WTC11 (cell line): ENCODE measurements around the gene SIK2. TPM values are rescaled to one million over a fixed set of nuclear protein-coding genes. Genes with fewer than 3 reads are reported as not detected.

ENCODE experiments used
- ATAC-seq: fragments of 200-7000 bp; cut with Tn5 transposase; 2 replicates; pipeline ENCODE4 v1.10.0; 2021; ENCODE audit warnings: mild to moderate bottlenecking, moderate library complexity
- CTCF ChIA-PET: fragments of 300-600 bp; sonication (Branson Sonifier 250); formaldehyde crosslinking; loops from one replicate; lab custom pipeline; 2021; ENCODE audit warnings: antibody characterized with exemption; lab: Charles Lee
- POLR2A ChIA-PET: fragments of 350-600 bp; sonication (Branson Sonifier 250); formaldehyde crosslinking; loops from one replicate; lab custom pipeline; 2021; ENCODE audit warnings: antibody characterized with exemption; lab: Charles Lee
- DNase-seq: peaks from one replicate; pipeline ENCODE4 v3.0.0; 2021; ENCODE audit warnings: low spot score
- H3K27ac Mint-ChIP-seq: 2 replicates; pipeline ENCODE4 v1.8.0; 2021; ENCODE audit warnings: mixed read lengths
- H3K27me3 Mint-ChIP-seq: 2 replicates; pipeline ENCODE4 v1.8.0; 2021; ENCODE audit warnings: low read depth, mild to moderate bottlenecking, moderate library complexity, mixed read lengths
- H3K36me3 Mint-ChIP-seq: 2 replicates; pipeline ENCODE4 v1.8.0; 2021; ENCODE audit warnings: mixed read lengths
- H3K4me1 Mint-ChIP-seq: 2 replicates; pipeline ENCODE4 v1.8.0; 2022; ENCODE audit warnings: mixed read lengths
- H3K4me3 Mint-ChIP-seq: 2 replicates; pipeline ENCODE4 v1.8.0; 2021; ENCODE audit warnings: mild to moderate bottlenecking, moderate library complexity, mixed read lengths
- H3K9me3 Mint-ChIP-seq: 2 replicates; pipeline ENCODE4 v1.8.0; 2021; ENCODE audit warnings: mixed read lengths
- E2F4 ChIP-seq: sonication (generic); formaldehyde crosslinking; IDR thresholded peaks from 2 replicates; pipeline ENCODE4 v1.8.1; 2022; ENCODE audit warnings: low read depth, mild to moderate bottlenecking, moderate library complexity, missing genetic modification reagents, borderline replicate concordance
- ESRRA ChIP-seq: sonication (generic); formaldehyde crosslinking; IDR thresholded peaks from 2 replicates; pipeline ENCODE4 v1.8.1; 2022; ENCODE audit warnings: mild to moderate bottlenecking, missing genetic modification reagents, borderline replicate concordance
- KAT7 ChIP-seq: sonication (generic); formaldehyde crosslinking; IDR thresholded peaks from 2 replicates; pipeline ENCODE4 v1.8.1; 2023; ENCODE audit warnings: missing genetic modification reagents, mild to moderate bottlenecking, borderline replicate concordance
- MAX ChIP-seq: sonication (generic); formaldehyde crosslinking; IDR thresholded peaks from 2 replicates; pipeline ENCODE4 v1.8.0; 2022; ENCODE audit warnings: mild to moderate bottlenecking, missing genetic modification reagents
- MXD4 ChIP-seq: fragments of 250-450 bp; sonication (Bioruptor Pico); IDR thresholded peaks from 2 replicates; pipeline ENCODE4 v1.8.0; 2021; ENCODE audit warnings: mild to moderate bottlenecking, moderate library complexity, borderline replicate concordance
- NR1H2 ChIP-seq: sonication (generic); formaldehyde crosslinking; IDR thresholded peaks from 2 replicates; pipeline ENCODE4 v1.9.0; 2021; ENCODE audit warnings: mild to moderate bottlenecking, moderate library complexity, missing genetic modification reagents
- OVOL2 ChIP-seq: fragments of 250-450 bp; sonication (Bioruptor Pico); IDR thresholded peaks from 2 replicates; pipeline ENCODE4 v1.9.0; 2021; ENCODE audit warnings: mild to moderate bottlenecking, borderline replicate concordance
- PRDM15 ChIP-seq: sonication (generic); formaldehyde crosslinking; IDR thresholded peaks from 2 replicates; pipeline ENCODE4 v1.8.0; 2022; ENCODE audit warnings: missing genetic modification reagents
- TP53 ChIP-seq: sonication (generic); formaldehyde crosslinking; IDR thresholded peaks from 2 replicates; pipeline ENCODE4 v1.8.1; 2023; ENCODE audit warnings: mild to moderate bottlenecking, missing genetic modification reagents
- USF2 ChIP-seq: sonication (generic); formaldehyde crosslinking; IDR thresholded peaks from 2 replicates; pipeline ENCODE4 v1.8.1; 2023; ENCODE audit warnings: mild to moderate bottlenecking, missing genetic modification reagents, moderate library complexity
- ZBTB21 ChIP-seq: sonication (generic); formaldehyde crosslinking; IDR thresholded peaks from 2 replicates; pipeline ENCODE4 v1.8.1; 2023; ENCODE audit warnings: mild to moderate bottlenecking, missing genetic modification reagents, borderline replicate concordance
- ZMAT4 ChIP-seq: fragments of 250-450 bp; sonication (Bioruptor Pico); IDR thresholded peaks from 2 replicates; pipeline ENCODE4 v1.9.0; 2021; ENCODE audit warnings: mild to moderate bottlenecking
- ZNF281 ChIP-seq: sonication (generic); formaldehyde crosslinking; IDR thresholded peaks from 2 replicates; pipeline ENCODE4 v1.8.0; 2023; ENCODE audit warnings: mild to moderate bottlenecking, missing genetic modification reagents
- ZNF423 ChIP-seq: fragments of 250-450 bp; sonication (Bioruptor Pico); IDR thresholded peaks from 2 replicates; pipeline ENCODE4 v2.1.2; 2022; ENCODE audit warnings: mild to moderate bottlenecking, moderate library complexity
- ZNF425 ChIP-seq: fragments of 250-450 bp; sonication (Bioruptor Pico); conservative IDR thresholded peaks from 2 replicates; pipeline ENCODE4 v1.9.0; 2021; ENCODE audit warnings: mild to moderate bottlenecking
- ZNF532 ChIP-seq: fragments of 250-450 bp; sonication (Bioruptor Pico); IDR thresholded peaks from 2 replicates; pipeline ENCODE4 v1.9.0; 2021; ENCODE audit warnings: mild to moderate bottlenecking, borderline replicate concordance
- ZSCAN18 ChIP-seq: fragments of 250-450 bp; sonication (Bioruptor Pico); IDR thresholded peaks from 2 replicates; pipeline ENCODE4 v2.1.2; 2022; ENCODE audit warnings: mild to moderate bottlenecking, moderate library complexity
- total RNA-seq: library from RNA; stranded (reverse); gene quantifications from 3 replicates; pipeline ENCODE4 v1.2.3, GENCODE V29; 2021

SIK2 gene
- total RNA-seq, 1 experiment from 2014 or later = 7.2 TPM

GRCh38 chr11:111655924-111656323, 53.7 kb downstream of the SIK2 start:
- Mint-ChIP-seq H3K27ac (peak overlapping the region; percentile 65; the same call in 1 of the 2 replicates), H3K9me3 (peaks cover 4% of the 10 kb centered on the region; the same call in 1 of the 2 replicates), H3K36me3 (no peaks in the 10 kb centered on the region), H3K4me3 (no peak overlapping the region), H3K27me3 (no peaks in the 10 kb centered on the region), H3K4me1 (peaks cover 27% of the 10 kb centered on the region)
- TF ChIP-seq USF2 (CRISPR knock-in tag) (no peak), TP53 (CRISPR knock-in tag) (no peak), MAX (CRISPR knock-in tag) (no peak), ZNF532 (CRISPR knock-in tag) (no peak), OVOL2 (CRISPR knock-in tag) (no peak), ESRRA (CRISPR knock-in tag) (no peak), ZNF423 (no peak), MXD4 (CRISPR knock-in tag) (no peak), ZNF425 (no peak), ZMAT4 (CRISPR knock-in tag) (no peak), PRDM15 (CRISPR knock-in tag) (no peak), KAT7 (CRISPR knock-in tag) (no peak), E2F4 (CRISPR knock-in tag) (no peak), NR1H2 (CRISPR knock-in tag) (no peak), ZNF281 (no peak), ZBTB21 (CRISPR knock-in tag) (no peak), ZSCAN18 (no peak)
- ChIA-PET CTCF (interaction anchor here (0.6 kb wide), 1 partner anchor 12 kb away, joined by 3 read pairs; no protein-coding TSS in a partner anchor), POLR2A (interaction anchor here (0.7 kb wide), 1 partner anchor 17 kb away, joined by 3 read pairs; no protein-coding TSS in a partner anchor)
- DNase-seq (no peak), ATAC-seq (no peak)
